HEK293 (cell line): ENCODE measurements around the gene ZNF143.

Source experiments
- CTCF ChIA-PET: fragments of 350-600 bp; formaldehyde crosslinking; extraction: SDS; loops from one replicate; lab custom pipeline; 2021; ENCODE audit warnings: antibody characterized with exemption; lab: Yijun Ruan, JAX
- POLR2A ChIA-PET: fragments of 300-600 bp; formaldehyde crosslinking; extraction: SDS; loops from one replicate; lab custom pipeline; 2020; ENCODE audit warnings: antibody characterized with exemption, inconsistent platforms; lab: Yijun Ruan, JAX
- H3K27ac ChIP-seq: fragments of 200-500 bp; sonication (Bioruptor generic); 2 replicates; pipeline ENCODE4 v1.5.1; 2014; ENCODE audit warnings: low read depth, low read length, control low read depth, inconsistent platforms; ENCODE audit errors: extremely low read depth
- H3K36me3 ChIP-seq, 2 experiments: fragments of 200-500 bp in 1 of 2; sonication (Bioruptor generic) in 1 of 2; 1 replicate in 1 of 2; 2 replicates in 1 of 2; pipeline ENCODE4 v1.5.1; 2014 to 2017; ENCODE audit warnings: inconsistent platforms in 2 of 2, low read length in 2 of 2; ENCODE audit not compliant: control insufficient read depth in 2 of 2, insufficient read depth in 1 of 2
- H3K4me1 ChIP-seq: fragments of 200-500 bp; sonication (Bioruptor generic); 2 replicates; pipeline ENCODE4 v1.5.1; 2014; ENCODE audit warnings: mild to moderate bottlenecking, low read length, inconsistent platforms; ENCODE audit not compliant: control insufficient read depth, insufficient read depth
- H3K4me3 ChIP-seq: 2 replicates; pipeline ENCODE4 v1.5.1; 2011; ENCODE audit warnings: low read depth, mild to moderate bottlenecking, control low read depth, low read length, moderate library complexity
- H3K9me3 ChIP-seq: fragments of 200-500 bp; sonication (Bioruptor generic); 2 replicates; pipeline ENCODE4 v1.5.1; 2014; ENCODE audit warnings: low read depth, low read length, inconsistent platforms; ENCODE audit not compliant: control insufficient read depth, insufficient read depth
- BCL11B ChIP-seq: fragments of 450-650 bp; formaldehyde crosslinking; IDR thresholded peaks from 2 replicates; pipeline ENCODE4 v1.5.1; 2016; ENCODE audit warnings: low read depth, missing biosample characterization, missing genetic modification characterization
- GLIS2 ChIP-seq: fragments of 450-650 bp; formaldehyde crosslinking; IDR thresholded peaks from 2 replicates; pipeline ENCODE4 v1.5.1; 2016; ENCODE audit warnings: missing biosample characterization, missing genetic modification characterization
- KLF16 ChIP-seq: fragments of 450-650 bp; formaldehyde crosslinking; IDR thresholded peaks from 2 replicates; pipeline ENCODE4 v1.5.1; 2017; ENCODE audit warnings: missing biosample characterization, missing genetic modification characterization
- KLF8 ChIP-seq: fragments of 450-650 bp; formaldehyde crosslinking; IDR thresholded peaks from 2 replicates; pipeline ENCODE4 v1.5.1; 2016; ENCODE audit warnings: missing biosample characterization, missing genetic modification characterization
- SP3 ChIP-seq: fragments of 450-650 bp; formaldehyde crosslinking; IDR thresholded peaks from 2 replicates; pipeline ENCODE4 v1.5.1; 2016; ENCODE audit warnings: missing biosample characterization, missing genetic modification characterization
- TCF7L2 ChIP-seq: IDR thresholded peaks from 2 replicates; pipeline ENCODE4 v1.6.1; 2011; ENCODE audit warnings: low read depth, mild to moderate bottlenecking, inconsistent platforms, low read length, moderate library complexity, borderline replicate concordance
- ZBTB17 ChIP-seq: fragments of 450-650 bp; formaldehyde crosslinking; IDR thresholded peaks from 2 replicates; pipeline ENCODE4 v1.5.1; 2016; ENCODE audit warnings: missing biosample characterization, missing genetic modification characterization
- ZFP37 ChIP-seq: fragments of 450-650 bp; formaldehyde crosslinking; IDR thresholded peaks from 2 replicates; pipeline ENCODE4 v1.5.1; 2016; ENCODE audit warnings: missing biosample characterization, missing genetic modification characterization
- ZNF157 ChIP-seq: fragments of 450-650 bp; formaldehyde crosslinking; IDR thresholded peaks from 2 replicates; pipeline ENCODE4 v1.5.1; 2016; ENCODE audit warnings: missing biosample characterization, missing genetic modification characterization
- ZNF174 ChIP-seq: fragments of 450-650 bp; formaldehyde crosslinking; IDR thresholded peaks from 2 replicates; pipeline ENCODE4 v1.5.0; 2017; ENCODE audit warnings: missing biosample characterization, mild to moderate bottlenecking, missing genetic modification characterization
- ZNF175 ChIP-seq: fragments of 450-650 bp; formaldehyde crosslinking; IDR thresholded peaks from 2 replicates; pipeline ENCODE4 v1.5.1; 2016; ENCODE audit warnings: missing biosample characterization, missing genetic modification characterization
- ZNF2 ChIP-seq: fragments of 450-650 bp; formaldehyde crosslinking; IDR thresholded peaks from 2 replicates; pipeline ENCODE4 v1.5.1; 2016; ENCODE audit warnings: missing biosample characterization, missing genetic modification characterization
- ZNF311 ChIP-seq: fragments of 450-650 bp; formaldehyde crosslinking; IDR thresholded peaks from 2 replicates; pipeline ENCODE4 v1.5.1; 2017; ENCODE audit warnings: missing biosample characterization, missing genetic modification characterization, borderline replicate concordance
- ZNF350 ChIP-seq: fragments of 450-650 bp; formaldehyde crosslinking; IDR thresholded peaks from 2 replicates; pipeline ENCODE4 v1.5.0; 2017; ENCODE audit warnings: missing biosample characterization, mild to moderate bottlenecking, missing genetic modification characterization
- ZNF423 ChIP-seq: fragments of 450-650 bp; formaldehyde crosslinking; IDR thresholded peaks from 2 replicates; pipeline ENCODE4 v1.5.1; 2016; ENCODE audit warnings: missing biosample characterization, missing genetic modification characterization
- ZNF48 ChIP-seq: fragments of 450-650 bp; formaldehyde crosslinking; IDR thresholded peaks from 2 replicates; pipeline ENCODE4 v1.5.1; 2016; ENCODE audit warnings: missing biosample characterization, missing genetic modification characterization
- ZNF549 ChIP-seq: fragments of 450-650 bp; IDR thresholded peaks from 2 replicates; pipeline ENCODE4 v1.5.1; 2018; ENCODE audit warnings: missing biosample characterization, missing genetic modification characterization, mild to moderate bottlenecking, inconsistent platforms, moderate library complexity
- ZNF560 ChIP-seq: fragments of 450-650 bp; formaldehyde crosslinking; IDR thresholded peaks from 2 replicates; pipeline ENCODE4 v1.5.1; 2017; ENCODE audit warnings: missing biosample characterization, missing genetic modification characterization, borderline replicate concordance
- ZNF707 ChIP-seq: fragments of 450-650 bp; formaldehyde crosslinking; IDR thresholded peaks from 2 replicates; pipeline ENCODE4 v1.5.1; 2016; ENCODE audit warnings: missing biosample characterization, missing genetic modification characterization
- ZNF76 ChIP-seq: fragments of 450-650 bp; formaldehyde crosslinking; IDR thresholded peaks from 2 replicates; pipeline ENCODE4; 2016; ENCODE audit warnings: low read depth, missing biosample characterization, missing genetic modification characterization, borderline replicate concordance
- ZSCAN16 ChIP-seq: fragments of 450-650 bp; formaldehyde crosslinking; IDR thresholded peaks from 2 replicates; pipeline ENCODE4 v1.5.1; 2016; ENCODE audit warnings: missing biosample characterization, missing genetic modification characterization
- TF ChIP-seq, protein P1 (sequence below): fragments of 450-650 bp; formaldehyde crosslinking; IDR thresholded peaks from 2 replicates; pipeline ENCODE4 v1.5.1; 2016; ENCODE audit warnings: missing biosample characterization, missing genetic modification characterization, borderline replicate concordance
- TF ChIP-seq, protein P2 (sequence below): fragments of 450-650 bp; formaldehyde crosslinking; IDR thresholded peaks from 2 replicates; pipeline ENCODE4 v1.5.1; 2016; ENCODE audit warnings: missing biosample characterization, missing genetic modification characterization
- TF ChIP-seq, protein P3 (sequence below): fragments of 450-650 bp; formaldehyde crosslinking; IDR thresholded peaks from 2 replicates; pipeline ENCODE4 v1.5.1; 2017; ENCODE audit warnings: missing biosample characterization, missing genetic modification characterization

The ZNF143 gene

DNA sequence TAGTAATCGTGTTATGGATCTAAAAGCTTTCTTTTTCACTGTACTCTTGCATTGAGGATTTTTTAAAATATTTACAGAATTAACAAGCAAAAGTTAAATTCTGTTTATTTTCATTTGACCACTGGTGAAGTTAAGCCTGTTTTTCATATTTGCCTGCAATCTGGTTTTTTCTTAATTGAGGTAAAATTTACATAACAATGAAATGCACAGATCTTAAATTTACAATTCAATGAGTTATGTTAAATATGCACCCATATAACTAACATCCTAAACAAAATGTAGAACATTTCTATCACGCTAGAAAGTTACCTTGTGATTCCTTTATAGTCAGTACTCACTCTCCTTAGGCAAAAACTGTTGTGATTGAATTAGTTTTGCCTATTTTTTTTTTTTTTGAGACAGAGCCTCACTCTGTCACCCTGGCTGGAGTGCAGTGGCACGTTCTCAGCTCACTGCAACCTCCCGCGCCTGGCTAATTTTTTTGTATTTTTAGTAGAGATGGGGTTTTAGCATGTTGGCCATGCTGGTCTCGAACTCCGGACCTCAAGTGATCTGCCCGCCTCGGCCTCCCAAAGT is 58.1 kb downstream of the ZNF143 start:
- ChIA-PET POLR2A (no interaction called here), CTCF (interaction anchor here (1.0 to 1.5 kb wide), 2 partner anchors 12 to 16 kb away, joined by 4 to 10 read pairs; no protein-coding TSS in a partner anchor)
- TF ChIP-seq KLF16: no peak
- TF ChIP-seq ZNF549 (tag by site-specific recombination): no peak
- no peak for TF ChIP-seq ZNF311 (tag by site-specific recombination)
- no peak for TF ChIP-seq SP3 (tag by site-specific recombination)
- TF ChIP-seq ZNF350 (tag by site-specific recombination): no peak
- TF ChIP-seq, protein P1, sequence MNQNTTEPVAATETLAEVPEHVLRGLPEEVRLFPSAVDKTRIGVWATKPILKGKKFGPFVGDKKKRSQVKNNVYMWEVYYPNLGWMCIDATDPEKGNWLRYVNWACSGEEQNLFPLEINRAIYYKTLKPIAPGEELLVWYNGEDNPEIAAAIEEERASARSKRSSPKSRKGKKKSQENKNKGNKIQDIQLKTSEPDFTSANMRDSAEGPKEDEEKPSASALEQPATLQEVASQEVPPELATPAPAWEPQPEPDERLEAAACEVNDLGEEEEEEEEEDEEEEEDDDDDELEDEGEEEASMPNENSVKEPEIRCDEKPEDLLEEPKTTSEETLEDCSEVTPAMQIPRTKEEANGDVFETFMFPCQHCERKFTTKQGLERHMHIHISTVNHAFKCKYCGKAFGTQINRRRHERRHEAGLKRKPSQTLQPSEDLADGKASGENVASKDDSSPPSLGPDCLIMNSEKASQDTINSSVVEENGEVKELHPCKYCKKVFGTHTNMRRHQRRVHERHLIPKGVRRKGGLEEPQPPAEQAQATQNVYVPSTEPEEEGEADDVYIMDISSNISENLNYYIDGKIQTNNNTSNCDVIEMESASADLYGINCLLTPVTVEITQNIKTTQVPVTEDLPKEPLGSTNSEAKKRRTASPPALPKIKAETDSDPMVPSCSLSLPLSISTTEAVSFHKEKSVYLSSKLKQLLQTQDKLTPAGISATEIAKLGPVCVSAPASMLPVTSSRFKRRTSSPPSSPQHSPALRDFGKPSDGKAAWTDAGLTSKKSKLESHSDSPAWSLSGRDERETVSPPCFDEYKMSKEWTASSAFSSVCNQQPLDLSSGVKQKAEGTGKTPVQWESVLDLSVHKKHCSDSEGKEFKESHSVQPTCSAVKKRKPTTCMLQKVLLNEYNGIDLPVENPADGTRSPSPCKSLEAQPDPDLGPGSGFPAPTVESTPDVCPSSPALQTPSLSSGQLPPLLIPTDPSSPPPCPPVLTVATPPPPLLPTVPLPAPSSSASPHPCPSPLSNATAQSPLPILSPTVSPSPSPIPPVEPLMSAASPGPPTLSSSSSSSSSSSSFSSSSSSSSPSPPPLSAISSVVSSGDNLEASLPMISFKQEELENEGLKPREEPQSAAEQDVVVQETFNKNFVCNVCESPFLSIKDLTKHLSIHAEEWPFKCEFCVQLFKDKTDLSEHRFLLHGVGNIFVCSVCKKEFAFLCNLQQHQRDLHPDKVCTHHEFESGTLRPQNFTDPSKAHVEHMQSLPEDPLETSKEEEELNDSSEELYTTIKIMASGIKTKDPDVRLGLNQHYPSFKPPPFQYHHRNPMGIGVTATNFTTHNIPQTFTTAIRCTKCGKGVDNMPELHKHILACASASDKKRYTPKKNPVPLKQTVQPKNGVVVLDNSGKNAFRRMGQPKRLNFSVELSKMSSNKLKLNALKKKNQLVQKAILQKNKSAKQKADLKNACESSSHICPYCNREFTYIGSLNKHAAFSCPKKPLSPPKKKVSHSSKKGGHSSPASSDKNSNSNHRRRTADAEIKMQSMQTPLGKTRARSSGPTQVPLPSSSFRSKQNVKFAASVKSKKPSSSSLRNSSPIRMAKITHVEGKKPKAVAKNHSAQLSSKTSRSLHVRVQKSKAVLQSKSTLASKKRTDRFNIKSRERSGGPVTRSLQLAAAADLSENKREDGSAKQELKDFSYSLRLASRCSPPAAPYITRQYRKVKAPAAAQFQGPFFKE (tag by site-specific recombination): no peak
- TF ChIP-seq ZNF560: no peak
- no peak for TF ChIP-seq ZNF175
- no peak for TF ChIP-seq ZSCAN16
- H3K4me3 ChIP-seq: no peak overlapping the region
- H3K9me3 ChIP-seq: no peaks in the 10 kb centered on the region
- no peak overlapping the region for H3K27ac ChIP-seq
- no peaks in the 10 kb centered on the region for H3K4me1 ChIP-seq
- peaks cover 4 to 25% of the 10 kb centered on the region in 2 experiments; a peak in 2 of 3 replicates for H3K36me3 ChIP-seq

DNA sequence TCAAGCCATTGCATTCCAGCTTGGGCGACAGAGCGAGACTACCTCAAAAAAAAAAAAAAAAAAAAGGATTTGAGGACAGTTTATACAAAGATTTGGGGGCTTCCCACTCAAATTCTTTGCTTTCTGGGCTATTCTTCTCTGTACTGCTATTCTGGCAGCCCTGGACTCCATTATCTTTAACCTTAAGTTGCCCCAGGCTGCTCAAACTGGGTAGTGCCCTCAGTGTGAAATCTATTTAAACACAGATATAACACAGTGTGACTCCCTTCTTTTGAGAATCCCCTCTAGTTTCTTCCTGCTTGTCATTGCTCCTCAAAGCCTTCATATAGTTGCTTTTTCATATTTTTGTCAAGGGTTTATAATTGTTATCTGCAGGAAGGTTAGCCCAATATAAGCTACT is 63.2 kb downstream of the ZNF143 start:
- TF ChIP-seq GLIS2 (tag by site-specific recombination): no peak
- no peak for TF ChIP-seq KLF8
- TF ChIP-seq ZNF76: no peak
- no peak for TF ChIP-seq ZNF157 (tag by site-specific recombination)
- TF ChIP-seq ZFP37: no peak
- no peak for TF ChIP-seq ZNF423 (tag by site-specific recombination)
- TF ChIP-seq ZNF2: no peak
- no peak for TF ChIP-seq ZNF174 (tag by site-specific recombination)
- Histone ChIP-seq H3K9me3 (no peaks in the 10 kb centered on the region), H3K4me3 (no peak overlapping the region), H3K27ac (no peak overlapping the region), H3K36me3 (peaks cover 0 to 3% of the 10 kb centered on the region in 2 experiments; a peak in 2 of 3 replicates), H3K4me1 (peaks cover 4% of the 10 kb centered on the region)
- CTCF ChIA-PET: interaction anchor here (1.0 to 3.1 kb wide), 2 partner anchors 11 to 234 kb away, joined by 3 to 32 read pairs; no protein-coding TSS in a partner anchor
- POLR2A ChIA-PET: no interaction called here

DNA sequence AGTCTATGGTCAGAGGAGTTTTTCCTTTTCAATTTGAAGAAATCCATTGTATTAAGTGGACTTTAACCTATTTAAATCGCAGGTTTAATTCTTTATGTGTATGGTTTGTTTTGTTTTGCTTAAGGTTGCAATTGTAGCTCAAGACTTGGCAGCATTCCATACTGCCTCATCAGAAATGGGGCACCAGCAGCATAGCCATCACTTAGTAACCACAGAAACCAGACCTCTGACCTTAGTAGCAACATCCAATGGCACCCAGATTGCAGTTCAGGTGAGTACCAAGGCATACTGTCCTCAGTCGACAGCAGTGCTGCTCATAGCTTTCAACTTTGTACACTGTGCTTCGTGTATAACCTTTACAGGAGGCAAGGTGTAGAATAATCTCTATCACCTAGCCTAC is 64.3 kb downstream of the ZNF143 start:
- POLR2A ChIA-PET: interaction anchor here (0.8 kb wide), 1 partner anchor 64 kb away, joined by 3 read pairs; the partner anchor contains the start of gene ZNF143
- CTCF ChIA-PET: interaction anchor here (1.0 to 3.1 kb wide), 3 partner anchors 9 to 233 kb away, joined by 3 to 32 read pairs (median 8); no protein-coding TSS in a partner anchor
- no peaks in the 10 kb centered on the region for H3K9me3 ChIP-seq
- H3K4me1 ChIP-seq: peaks cover 10% of the 10 kb centered on the region
- peaks cover 0 to 3% of the 10 kb centered on the region in 2 experiments; a peak in 2 of 3 replicates for H3K36me3 ChIP-seq
- no peak overlapping the region for H3K27ac ChIP-seq
- H3K4me3 ChIP-seq: no peak overlapping the region
- no peak for TF ChIP-seq TCF7L2
- TF ChIP-seq, protein P2, sequence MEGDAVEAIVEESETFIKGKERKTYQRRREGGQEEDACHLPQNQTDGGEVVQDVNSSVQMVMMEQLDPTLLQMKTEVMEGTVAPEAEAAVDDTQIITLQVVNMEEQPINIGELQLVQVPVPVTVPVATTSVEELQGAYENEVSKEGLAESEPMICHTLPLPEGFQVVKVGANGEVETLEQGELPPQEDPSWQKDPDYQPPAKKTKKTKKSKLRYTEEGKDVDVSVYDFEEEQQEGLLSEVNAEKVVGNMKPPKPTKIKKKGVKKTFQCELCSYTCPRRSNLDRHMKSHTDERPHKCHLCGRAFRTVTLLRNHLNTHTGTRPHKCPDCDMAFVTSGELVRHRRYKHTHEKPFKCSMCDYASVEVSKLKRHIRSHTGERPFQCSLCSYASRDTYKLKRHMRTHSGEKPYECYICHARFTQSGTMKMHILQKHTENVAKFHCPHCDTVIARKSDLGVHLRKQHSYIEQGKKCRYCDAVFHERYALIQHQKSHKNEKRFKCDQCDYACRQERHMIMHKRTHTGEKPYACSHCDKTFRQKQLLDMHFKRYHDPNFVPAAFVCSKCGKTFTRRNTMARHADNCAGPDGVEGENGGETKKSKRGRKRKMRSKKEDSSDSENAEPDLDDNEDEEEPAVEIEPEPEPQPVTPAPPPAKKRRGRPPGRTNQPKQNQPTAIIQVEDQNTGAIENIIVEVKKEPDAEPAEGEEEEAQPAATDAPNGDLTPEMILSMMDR (tag by site-specific recombination): no peak
- TF ChIP-seq ZBTB17 (tag by site-specific recombination): no peak
- TF ChIP-seq ZSCAN16: no peak
- no peak for TF ChIP-seq ZNF48
- TF ChIP-seq ZNF423 (tag by site-specific recombination): no peak
- no peak for TF ChIP-seq ZNF707 (tag by site-specific recombination)
- TF ChIP-seq, protein P3, sequence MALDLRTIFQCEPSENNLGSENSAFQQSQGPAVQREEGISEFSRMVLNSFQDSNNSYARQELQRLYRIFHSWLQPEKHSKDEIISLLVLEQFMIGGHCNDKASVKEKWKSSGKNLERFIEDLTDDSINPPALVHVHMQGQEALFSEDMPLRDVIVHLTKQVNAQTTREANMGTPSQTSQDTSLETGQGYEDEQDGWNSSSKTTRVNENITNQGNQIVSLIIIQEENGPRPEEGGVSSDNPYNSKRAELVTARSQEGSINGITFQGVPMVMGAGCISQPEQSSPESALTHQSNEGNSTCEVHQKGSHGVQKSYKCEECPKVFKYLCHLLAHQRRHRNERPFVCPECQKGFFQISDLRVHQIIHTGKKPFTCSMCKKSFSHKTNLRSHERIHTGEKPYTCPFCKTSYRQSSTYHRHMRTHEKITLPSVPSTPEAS (tag by site-specific recombination): no peak
- no peak for TF ChIP-seq BCL11B (tag by site-specific recombination)
